CD4-positive, alpha-beta T cell treated with Interferon gamma for 1 hour (primary cell): ENCODE measurements around the gene KIAA1958.
"Not testable (repeated sequence)": the region's sequence is repeated elsewhere in the genome, so short reads cannot be mapped to it uniquely, and the experiment has no call there.

ENCODE experiments used
- DNase-seq: peaks from one replicate; pipeline ENCODE4 v3.0.0-alpha.2; 2020

The KIAA1958 gene

DNA sequence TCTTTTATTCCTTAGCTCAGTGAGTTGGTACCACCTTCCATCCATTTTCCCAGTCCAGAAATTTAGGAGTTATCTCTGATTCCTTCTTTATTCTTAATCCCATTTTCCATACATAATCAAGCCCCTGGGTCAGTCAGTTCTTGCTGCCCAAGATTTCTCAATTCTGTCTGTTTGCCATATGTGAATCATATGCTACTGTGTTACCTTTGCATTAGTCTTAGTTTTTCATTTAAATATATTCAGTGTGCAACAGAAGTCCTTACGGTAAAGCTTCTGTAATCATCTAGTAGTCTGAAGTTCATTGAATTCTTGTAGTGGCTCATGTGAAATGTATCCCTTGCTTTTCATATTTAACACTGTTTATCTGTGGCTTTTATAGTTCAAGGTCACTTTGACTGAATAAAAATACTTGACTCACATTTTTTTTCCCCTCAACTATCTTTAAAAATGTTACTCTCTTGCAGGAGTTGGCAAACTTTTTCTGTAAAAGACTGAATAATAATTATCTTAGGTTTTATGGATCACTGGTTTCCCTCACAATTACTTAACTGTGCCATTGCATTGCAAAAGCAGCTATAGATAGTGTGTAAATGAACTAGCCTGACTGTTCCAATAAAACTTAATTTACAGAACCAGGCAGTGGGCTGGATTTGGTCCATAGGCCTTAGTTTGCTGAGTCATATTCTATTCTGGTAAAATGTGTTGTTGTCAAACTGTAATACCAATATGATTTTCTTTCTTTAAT lies 6.9 kb downstream of the KIAA1958 start:
- DNase-seq: no peak

DNA sequence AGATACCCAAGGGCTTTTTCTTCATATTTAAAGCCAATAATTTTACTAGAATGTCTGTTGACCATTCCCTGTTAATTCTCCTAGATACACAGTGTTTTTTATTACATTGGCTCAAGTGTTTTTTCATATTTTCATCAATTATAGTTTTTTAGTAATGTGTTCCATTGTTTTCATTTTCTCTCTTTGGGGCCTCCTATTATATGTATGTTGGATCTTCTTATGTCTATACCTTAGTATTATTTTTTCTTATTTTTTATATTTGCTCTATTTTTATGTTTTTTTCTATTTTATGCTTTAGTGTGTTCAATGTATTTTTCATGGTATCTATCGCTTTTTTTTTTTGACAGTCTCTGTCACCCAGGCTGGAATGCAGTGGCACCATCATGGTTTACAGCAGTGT lies 7.5 kb downstream of the KIAA1958 start:
- DNase-seq: no peak

- DNase-seq: no peak
These were observed 9.0 kb downstream of the KIAA1958 start for GRCh38 chr9:112495614-112496013.

DNA sequence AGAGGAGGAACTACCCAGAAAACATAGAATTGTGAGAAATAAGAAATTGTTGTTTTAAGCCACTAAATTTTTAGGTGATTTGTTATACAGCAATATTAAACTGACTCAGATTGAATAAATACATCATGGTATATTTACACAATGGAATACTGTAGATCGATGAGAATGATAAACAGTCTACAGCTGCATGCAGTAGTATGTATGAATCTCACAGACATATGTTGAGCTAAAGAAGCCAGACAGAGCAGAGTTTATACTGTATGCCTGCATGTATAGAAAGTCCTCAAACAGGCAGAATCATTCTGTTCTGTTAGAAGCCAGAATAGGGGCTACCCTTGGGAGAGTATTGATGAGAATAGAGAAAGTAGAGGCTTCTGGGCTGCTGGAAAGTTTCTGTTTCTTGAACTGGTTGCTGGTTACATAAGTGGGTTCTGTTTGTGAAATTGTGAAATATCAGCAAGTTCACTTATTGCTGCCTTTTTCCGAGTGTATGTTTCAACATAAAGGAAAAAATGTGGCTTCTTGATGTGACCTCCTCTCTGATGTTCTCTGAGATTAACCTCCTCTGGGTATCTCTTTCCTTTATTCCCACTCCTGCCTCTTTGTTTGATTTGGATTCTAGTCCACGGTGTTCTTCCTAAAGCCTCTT lies 9.6 kb downstream of the KIAA1958 start:
- DNase-seq: no peak

DNA sequence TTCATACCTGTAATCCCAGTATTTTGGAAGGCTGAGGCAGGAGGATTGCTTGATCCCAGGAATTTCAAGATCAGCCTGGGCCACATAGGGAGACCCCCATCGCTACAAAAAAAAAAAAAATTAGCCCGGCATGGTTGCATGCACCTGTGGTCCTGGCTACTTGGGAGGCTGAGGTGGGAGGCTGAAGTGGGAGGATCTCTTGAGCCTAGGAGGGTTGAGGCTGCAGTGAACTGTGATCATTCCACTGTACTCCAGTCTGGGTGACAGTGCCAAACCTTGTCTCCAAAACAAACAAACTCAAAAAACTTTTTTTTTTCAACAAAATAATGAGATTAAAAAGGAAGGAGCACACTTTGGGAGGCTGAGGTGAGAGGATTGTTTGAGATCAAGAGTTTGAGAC lies 14.2 kb downstream of the KIAA1958 start:
- DNase-seq: no peak

DNA sequence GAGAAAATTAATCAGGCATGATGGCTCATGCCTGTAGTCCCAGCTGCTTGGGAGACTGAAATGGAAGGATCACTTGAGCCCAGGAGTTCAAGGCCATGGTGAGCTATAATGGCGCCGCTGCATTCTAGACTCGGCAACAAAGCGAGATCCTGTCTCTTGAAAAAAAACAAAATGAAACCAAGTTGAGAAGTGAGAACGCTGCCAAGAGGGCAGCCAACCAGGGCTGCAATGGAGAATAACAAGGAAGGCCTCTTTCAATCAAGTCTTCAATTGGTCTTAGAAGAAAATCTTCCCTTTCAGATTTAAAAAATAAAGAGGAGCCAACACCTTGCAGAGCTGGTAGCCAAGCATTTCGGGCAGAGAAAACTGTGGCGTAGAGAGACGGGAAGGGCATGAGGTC lies 14.7 kb downstream of the KIAA1958 start:
- DNase-seq: no peak

DNA sequence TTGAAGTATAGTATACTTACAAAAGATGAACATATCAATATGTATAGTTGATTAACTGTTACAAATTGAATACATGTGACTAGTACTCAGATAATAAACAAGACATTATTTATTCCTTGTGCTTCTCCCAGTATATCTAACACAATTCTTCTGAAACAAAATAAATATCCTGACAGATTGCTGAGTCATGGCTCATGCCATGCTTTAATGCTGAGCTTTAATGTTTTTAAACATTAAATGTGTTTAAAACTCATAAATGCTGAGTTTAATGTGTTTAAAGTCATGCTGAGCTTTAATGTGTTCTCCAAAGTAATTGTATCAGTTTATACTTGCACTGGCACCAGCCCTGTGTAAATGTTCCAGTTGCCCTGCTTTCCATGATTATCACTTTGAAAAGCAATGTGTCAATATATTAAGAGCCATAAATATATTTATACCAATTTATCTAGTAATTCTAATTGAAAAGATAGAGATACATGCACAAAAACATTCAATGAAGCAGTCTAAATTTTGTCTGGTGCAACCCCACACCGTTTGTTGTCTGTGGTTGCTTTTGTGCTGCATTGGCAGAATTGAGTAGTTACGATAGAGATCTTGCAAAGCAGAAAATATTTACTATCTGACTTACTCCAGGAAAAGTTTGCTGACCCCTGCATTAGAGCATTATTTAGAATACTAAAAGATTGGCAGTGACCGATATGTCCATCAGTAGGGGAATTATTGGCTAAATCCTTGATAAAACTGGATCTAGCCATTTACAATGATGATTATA lies 15.7 kb downstream of the KIAA1958 start:
- no peak for DNase-seq

GRCh38 chr9:112503170-112503569 lies 16.5 kb downstream of the KIAA1958 start:
- no peak for DNase-seq

DNA sequence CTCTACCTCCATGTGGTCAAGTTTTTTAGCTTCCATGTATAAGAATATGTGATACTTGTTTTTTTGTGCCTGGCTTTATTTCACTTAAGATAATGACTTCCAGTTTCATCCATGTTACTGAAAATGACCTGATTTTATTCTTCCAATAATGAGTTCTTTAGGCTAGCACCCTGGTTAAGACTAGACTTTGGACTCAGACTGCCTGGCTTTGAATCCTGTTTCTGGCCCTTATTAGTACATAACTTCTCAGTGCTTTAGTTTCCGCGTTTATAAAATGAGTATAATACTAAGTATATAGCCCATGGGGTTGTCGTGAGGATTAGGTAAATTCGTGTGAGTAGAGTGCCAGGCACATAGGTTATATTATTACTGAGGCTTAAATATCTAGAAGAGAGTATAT lies 18.5 kb downstream of the KIAA1958 start:
- no peak for DNase-seq

GRCh38 chr9:112505607-112506006 lies 19.0 kb downstream of the KIAA1958 start:
- no peak for DNase-seq

GRCh38 chr9:112506571-112506970 lies 19.9 kb downstream of the KIAA1958 start:
- DNase-seq: no peak

DNA sequence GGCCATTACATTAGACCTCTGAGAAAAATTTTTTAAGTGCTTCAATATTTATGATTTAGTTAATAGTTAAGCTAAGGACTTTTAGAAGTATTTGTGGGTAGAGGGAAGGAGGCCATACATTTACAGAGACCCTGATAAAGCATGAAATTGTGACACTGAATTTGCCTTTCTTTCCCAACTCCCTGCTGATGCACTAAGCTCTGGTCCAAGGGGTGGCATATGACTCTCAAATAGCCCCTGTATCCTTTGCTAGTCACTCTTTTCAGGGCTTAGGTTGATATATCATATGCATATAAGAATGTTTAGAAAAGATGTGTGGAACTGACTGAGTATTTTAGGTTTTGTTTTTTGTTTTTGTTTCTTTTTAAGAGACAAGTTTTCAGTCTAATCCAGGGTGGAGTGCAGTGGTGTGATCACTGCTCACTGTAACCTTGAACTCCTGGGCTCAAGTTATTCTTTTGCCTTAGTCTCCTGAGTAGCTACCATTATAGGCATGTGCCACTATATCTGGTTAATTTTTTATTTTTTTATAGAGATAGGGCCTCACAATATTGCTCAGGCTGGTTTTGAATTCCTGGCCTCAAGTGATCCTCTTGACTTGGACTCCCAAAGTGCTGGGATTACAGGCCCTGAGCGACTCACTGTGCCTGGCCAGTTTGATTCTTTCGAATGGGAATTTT lies 20.5 kb downstream of the KIAA1958 start:
- DNase-seq: no peak

- DNase-seq: no peak
These were observed 21.8 kb downstream of the KIAA1958 start for GRCh38 chr9:112508377-112508776.

DNA sequence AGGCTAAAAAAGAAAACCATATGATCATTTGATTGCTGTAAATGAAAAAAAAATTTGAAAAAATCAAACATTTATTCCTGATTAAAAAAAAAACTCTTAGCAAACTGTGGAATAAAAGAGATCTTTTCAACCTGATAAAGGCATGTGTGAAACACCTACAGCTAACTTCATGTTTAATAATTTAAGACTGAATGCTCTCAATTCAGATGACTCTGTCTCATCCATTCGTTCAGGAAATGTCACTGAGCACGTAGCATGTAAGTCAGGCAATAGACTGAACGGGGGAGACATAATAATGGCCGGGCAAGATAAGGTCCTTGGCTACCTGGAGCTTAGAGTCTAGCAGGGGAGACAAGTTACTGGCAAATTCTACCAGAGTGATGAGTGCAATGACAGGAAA lies 25.8 kb downstream of the KIAA1958 start:
- not testable (repeated sequence) for DNase-seq

DNA sequence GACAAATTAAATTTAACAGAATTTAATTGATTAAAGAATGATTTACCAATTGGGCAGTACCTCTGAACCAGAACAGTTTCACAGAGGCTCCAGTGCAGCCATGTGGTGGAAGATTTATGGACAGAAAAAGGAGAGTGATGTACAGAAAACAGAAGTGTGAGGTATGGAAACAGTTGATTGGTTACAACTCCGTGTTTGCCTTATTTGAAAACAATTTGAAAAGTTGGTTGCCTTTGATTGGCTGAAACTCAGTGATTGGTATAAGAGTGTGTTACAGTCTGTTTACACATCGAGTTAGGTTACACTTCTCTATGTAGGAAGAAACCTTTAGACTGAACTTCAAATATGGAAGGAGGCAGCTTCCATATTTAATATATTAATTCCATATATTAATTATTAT lies 30.1 kb downstream of the KIAA1958 start:
- no peak for DNase-seq

DNA sequence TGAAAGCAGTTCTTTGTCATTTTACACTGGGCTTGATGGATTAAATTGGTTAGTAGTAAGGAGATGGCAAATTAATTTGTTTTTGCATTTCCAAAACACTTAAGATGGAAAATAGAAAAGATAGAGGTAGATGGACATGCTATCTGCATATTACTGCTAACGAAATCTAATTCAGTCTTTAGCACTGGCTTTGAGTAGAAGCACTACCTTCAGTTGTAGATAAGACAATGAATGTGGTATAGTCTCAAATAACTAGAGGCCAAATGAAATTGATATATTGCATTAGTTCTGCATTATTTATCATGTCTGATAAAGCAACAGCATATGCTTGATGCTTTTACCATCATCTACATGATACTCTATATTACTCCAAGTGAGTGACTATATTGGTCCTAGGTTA lies 33.4 kb downstream of the KIAA1958 start:
- DNase-seq: no peak

- DNase-seq: no peak
These were observed 34.0 kb downstream of the KIAA1958 start for GRCh38 chr9:112520656-112521055.

DNA sequence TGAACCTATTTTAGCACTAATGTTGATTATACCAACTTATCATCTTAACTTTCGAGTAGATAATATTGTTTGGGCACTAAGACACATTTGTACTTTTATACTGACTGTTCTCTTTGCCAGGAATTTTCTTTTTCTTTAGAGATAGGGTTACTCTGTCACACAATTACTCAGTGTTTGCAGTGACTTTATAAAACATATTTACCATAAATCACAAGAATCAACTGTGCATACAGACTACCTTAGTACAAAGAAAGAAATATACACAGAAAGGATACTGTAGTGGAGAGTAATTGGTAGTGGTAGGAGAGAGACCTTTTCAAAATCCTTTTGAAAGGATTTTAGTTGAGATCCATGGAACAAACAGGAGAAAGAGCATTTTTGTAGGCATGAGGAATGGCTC lies 40.3 kb downstream of the KIAA1958 start:
- no peak for DNase-seq

- no peak for DNase-seq
These were observed 41.3 kb downstream of the KIAA1958 start for GRCh38 chr9:112527959-112528358.

GRCh38 chr9:112529316-112529715 lies 42.7 kb downstream of the KIAA1958 start:
- no peak for DNase-seq

GRCh38 chr9:112530751-112531205 lies 44.2 kb downstream of the KIAA1958 start:
- no peak for DNase-seq

GRCh38 chr9:112531666-112532282 lies 45.1 kb downstream of the KIAA1958 start:
- DNase-seq: no peak

- DNase-seq: no peak
These were observed 45.8 kb downstream of the KIAA1958 start for GRCh38 chr9:112532427-112532826.
